Measurements from ENCODE around the gene MARVELD1.

GRCh38 chr10:97734021-97734420 lies 20.5 kb downstream of the MARVELD1 start:
- no peak for TF ChIP-seq CTCF (IDR thresholded peaks at IDR 0.05)
- TF ChIP-seq ZFX (IDR thresholded peaks at IDR 0.05; ENCODE audit: borderline replicate concordance): no peak
